HG02970 (cell line): Measurements from ENCODE around the gene OBP2B.
"Not testable (repeated sequence)": the region's sequence is repeated elsewhere in the genome, so short reads cannot be mapped to it uniquely, and the experiment has no call there.

Experiments
- ATAC-seq: cut with Tn5 transposase; IDR thresholded peaks from one replicate; pipeline ENCODE4 v1.9.1; 2021; ENCODE audit warnings: mild to moderate bottlenecking, moderate library complexity, moderate number of reproducible peaks; ENCODE audit not compliant: unreplicated experiment, low FRiP score

OBP2B gene, protein sequence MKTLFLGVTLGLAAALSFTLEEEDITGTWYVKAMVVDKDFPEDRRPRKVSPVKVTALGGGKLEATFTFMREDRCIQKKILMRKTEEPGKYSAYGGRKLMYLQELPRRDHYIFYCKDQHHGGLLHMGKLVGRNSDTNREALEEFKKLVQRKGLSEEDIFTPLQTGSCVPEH

DNA sequence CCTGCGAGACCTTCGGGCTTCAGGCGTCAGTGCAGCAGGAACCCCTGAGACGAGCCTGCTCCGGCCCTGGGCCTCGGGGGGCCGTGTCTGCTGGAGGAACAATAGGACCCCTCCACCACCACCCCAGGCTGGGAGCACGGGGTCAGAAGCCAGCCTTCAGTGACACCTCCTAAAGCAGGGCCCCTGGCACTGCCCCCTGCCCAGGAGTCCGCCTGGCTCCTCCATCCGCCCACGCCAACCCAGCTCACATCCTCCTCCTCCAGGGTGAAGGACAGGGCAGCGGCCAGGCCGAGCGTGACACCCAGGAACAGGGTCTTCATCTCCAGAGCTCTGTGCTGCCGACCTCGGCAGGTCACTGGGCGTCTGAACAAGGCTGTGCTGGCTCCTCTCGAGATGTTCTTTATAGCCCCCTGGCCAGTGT, at the start of gene OBP2B:
TSS of gene OBP2B (minus strand) at position 371 of the 421 bp plus-strand sequence. CDS start at position 320, 51 bp downstream.
- ATAC-seq, result not testable (repeated sequence)

DNA sequence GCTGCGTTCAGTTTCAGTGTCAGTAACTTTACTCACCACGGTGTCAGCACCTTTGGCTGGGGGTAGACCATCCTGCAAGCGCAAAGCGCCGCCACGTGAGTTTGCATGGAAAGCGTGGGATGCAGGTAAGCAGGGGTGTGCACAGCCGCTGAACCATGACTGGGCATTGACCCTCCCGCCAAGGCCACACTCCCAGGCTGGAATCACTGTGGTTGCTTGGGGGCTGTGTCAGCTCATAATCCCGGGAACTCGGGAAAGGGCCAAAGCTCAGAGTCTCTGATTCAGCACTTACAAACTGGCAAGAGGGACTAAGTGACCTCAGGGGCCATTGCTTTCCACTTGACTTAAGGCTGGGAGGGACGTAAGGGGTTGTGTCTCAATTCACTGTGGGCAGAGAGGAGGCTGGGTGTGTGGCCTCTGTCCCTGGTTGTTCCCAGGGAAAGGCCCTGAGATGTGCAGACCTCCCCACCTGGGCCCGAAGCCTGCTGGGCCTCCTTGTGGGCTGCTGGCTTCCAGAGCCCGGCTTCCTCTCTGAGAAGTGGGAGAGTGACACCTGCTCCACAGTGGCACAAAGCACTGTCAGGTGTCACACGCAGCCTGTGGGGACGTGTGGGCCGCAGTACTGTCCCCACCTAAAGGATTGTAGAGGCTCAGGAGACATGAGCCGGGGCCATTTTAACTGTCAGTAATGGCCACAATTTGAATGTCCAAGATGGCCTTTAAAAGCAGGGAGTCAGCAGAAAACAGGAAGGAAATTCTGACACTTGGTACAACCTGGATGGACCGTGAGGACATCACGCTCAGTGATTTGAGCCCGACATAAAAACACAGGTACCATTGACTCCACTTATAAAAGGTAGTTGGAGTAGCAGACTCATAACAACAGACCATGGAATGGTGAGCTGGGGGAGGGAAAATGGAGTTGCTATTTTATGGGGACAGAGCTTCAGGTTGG, 49.3 kb upstream of the OBP2B start:
- no peak for ATAC-seq

DNA sequence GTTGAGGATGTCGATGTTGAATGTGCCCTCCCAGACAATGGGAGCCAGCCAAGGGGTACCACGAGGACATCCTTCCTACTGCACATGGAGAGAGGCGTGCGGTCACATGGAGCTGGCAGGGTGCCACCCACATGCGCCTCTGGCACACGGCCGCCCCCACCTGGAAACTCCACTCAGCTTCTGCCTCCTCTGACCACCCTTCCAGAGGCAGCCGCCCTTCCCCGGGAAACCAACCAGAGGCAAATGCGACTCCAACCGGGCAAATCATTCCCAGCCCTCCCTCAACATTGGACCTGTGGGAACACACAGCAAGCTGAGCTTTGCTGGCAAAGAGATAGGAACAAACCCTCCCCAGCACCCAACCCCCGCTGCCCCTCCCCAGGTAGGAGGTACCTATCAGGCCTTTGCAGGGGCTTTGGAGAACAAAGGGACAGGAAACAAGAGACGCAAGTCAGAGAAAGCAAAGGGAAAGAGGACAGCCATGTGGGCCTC, 48.5 kb upstream of the OBP2B start:
- no peak for ATAC-seq

DNA sequence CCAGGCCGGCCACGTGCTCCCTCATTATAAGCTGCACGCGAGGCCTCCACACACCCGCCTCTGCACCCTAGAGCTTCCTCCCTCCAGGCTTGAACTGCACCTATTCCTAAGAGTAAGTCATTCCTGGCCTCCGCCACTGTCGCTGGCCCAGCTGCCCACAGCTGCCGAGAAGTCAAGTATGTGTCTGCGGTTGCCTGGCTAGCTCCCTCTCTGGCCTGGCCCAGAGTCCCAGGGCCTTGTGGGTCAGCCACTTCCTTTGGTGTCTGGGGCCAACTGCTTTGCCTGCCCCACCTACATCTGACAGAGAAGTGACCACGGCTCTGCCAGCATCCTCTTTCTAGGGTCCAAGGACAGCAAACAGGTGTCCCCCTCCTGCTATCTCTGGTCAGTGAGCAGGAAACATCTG, 47.6 kb upstream of the OBP2B start:
- ATAC-seq, result no peak

DNA sequence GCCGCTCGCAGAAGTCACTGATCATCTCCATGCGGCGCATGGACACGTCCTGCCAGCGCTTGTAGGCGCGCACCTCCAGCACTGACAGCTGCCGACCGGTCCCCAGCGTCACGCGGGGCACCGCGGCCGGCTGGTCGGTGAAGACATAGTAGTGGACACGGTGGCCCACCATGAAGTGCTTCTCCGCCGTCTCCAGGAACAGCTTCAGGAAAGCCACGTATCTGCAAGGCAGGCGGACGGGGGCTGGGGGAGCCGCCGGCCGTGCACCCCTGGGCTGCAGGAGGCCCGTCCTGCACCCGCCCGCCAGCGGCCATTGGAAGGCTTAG, 47.0 kb upstream of the OBP2B start:
- ATAC-seq, result no peak

DNA sequence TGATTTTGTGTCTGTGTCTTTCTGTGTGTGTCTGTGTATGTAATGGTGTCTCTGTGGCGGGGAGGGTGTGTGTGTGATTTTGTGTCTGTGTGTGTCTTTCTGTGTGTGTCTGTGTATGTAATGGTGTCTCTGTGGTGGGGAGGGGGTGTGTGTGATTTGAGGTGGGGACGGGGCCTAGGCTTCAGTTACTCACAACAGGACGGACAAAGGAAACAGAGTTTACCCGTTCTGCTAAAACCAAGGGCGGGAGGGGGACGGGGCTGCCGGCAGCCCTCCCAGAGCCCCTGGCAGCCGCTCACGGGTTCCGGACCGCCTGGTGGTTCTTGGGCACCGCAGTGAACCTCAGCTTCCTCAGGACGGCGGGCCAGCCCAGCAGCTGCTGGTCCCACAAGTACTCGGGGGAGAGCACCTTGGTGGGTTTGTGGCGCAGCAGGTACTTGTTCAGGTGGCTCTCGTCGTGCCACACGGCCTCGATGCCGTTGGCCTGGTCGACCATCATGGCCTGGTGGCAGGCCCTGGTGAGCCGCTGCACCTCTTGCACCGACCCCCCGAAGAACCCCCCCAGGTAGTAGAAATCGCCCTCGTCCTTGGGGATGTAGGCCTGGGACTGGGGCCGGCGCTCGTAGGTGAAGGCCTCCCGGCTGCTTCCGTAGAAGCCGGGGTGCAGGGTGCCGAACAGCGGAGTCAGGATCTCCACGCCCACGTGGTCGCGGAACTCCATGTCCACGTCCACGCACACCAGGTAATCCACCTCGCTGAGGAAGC, 46.5 kb upstream of the OBP2B start:
- ATAC-seq, result no peak

DNA sequence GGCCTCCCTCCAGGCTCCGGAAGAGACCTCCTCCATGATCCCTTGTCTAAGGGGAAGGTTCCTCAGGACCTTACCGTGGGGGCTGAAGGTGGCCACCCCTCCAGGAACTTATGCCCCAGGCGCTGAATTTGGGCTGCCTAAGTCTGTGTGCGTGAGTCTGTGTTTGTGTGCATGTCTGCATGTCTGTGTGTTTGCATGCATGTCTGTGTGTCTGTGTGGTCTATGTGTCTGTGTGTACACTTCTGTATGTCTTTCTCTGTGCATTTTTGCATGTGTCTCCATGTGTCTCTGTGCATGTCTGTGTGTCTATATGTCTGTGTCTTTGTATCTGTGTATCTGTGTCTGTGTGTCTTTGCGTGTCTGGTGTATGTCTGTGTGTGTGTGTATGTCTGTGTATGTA, 45.4 kb upstream of the OBP2B start:
- ATAC-seq, result no peak

DNA sequence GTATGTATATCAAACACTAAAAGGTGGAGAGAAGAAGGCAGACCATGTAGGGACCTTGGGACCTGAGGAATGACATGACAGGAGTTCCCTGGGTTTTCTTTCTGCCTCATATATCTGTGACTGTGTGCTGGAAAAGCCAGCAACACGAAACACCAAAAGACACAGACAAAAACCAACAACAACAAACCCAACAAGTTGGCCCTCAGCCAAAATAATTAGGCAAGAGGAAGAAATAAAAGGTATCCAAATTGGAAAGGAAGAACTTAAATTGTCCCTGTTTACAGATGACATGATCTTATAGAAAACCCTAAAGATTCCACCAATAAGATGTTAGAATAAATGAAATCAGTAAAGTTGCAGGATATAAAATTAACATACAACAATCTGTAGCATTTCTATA, 44.2 kb upstream of the OBP2B start:
- no peak for ATAC-seq

DNA sequence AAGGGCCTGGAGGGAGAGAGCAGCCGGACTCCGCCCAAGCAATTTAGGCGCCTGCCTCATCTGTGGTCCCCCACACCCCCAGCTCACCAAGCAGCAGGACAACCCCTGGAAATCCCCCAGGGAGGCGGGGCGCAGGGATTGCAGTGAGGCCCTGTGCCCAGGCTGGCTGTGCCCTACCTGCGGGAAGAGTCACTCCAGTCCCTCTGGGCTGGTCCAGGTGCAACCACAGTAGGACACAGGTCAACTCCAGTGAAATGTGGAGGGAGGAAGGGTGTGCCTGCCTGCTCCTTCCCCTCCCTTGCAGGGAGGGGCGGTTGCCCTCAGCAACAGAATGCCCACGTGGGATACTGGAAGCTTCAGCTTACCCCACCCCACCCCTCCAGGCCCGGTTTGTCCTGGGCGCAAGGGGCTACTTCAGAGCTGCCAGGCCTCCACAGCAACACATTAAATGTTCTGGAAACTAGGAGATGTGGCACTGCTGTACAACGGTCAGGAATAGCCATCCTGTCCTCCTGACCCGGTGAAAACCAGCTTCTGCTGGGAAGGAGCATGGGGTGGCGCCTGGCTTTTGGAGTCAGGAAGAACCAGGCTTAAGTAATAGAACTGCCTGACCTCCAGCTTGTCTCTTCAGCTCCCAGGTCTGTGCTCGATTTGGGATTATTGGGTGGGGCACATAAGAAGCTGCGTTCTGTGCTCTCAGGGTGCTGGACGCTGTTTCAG, 43.4 kb upstream of the OBP2B start:
- no peak for ATAC-seq

DNA sequence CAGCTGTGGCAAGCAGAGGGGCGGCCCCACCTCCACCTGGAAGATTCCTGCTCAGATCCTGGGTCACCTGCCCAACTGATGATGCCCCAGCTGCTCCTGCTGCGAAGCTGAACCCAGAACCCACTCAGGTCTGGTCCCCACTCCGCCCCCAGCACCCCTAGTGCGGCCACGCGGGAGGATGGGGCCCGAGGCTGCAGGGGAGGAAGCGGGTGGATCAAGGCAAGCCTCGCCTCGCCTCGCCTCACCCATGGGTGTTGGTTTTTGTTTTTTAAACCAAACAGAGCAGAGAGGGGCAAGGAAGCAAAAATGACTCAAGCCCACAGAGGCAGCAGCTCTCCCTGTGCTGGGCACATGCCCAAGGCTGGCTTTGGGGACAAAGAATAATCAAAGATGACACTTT, 42.7 kb upstream of the OBP2B start:
- no peak for ATAC-seq

DNA sequence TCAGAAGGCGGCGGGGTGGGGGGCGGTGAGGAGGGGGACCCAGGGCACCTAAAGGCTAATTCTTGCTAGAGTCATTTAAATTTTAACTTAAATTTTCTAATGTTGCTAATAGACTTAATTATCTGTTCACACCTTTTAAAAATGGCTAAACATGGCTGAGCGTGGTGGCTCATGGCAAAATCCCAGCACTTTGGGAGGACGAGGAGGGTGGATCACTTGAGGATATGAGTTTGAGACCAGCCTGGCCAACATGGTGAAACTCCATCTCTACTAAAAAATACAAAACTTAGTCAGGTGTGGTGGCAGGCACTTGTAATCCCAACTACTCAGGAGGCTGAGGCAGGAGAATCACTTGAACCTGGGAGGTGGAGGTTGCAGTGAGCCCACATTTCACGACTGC, 42.2 kb upstream of the OBP2B start:
- ATAC-seq, result not testable (repeated sequence)

DNA sequence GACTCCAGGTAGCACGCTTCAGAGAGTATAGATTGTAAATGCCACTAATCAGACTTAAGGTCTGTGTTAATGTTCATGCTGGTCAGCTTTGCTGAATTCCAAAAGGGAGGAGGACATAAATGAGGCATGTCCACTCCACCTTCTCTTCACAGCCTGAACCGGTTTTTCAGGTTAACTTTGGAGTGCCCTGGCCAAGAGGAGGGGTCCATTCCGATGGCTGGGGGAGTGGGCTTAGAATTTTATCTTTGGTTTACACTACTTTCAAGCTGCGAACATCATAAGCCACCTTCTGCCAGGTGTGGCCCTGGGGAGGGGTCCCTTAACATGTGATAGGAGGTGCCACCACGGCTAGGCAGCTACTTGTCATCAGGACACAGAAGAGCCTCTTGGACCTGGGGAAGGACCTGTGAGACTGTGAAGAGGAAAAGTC, 41.7 kb upstream of the OBP2B start:
- ATAC-seq, result no peak

DNA sequence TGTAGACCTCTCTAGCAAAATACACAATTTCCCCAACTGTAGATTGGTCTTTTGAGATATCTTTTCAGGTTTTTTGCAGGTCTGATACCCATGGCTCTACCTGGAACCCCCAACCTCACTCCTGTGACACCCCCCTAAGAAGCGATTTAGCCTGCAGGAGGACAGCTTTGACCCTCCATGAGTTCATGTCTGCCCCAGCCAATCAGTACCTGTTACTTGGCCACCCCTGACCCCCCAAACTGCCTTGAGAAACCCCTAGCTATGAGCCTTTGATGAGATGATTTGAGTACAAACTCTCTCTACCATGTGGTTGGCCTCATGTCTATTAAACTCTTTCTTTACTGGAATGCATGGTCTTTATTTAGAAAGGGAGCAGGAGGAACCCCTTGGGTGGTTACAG, 40.3 kb upstream of the OBP2B start:
- ATAC-seq, result no peak

DNA sequence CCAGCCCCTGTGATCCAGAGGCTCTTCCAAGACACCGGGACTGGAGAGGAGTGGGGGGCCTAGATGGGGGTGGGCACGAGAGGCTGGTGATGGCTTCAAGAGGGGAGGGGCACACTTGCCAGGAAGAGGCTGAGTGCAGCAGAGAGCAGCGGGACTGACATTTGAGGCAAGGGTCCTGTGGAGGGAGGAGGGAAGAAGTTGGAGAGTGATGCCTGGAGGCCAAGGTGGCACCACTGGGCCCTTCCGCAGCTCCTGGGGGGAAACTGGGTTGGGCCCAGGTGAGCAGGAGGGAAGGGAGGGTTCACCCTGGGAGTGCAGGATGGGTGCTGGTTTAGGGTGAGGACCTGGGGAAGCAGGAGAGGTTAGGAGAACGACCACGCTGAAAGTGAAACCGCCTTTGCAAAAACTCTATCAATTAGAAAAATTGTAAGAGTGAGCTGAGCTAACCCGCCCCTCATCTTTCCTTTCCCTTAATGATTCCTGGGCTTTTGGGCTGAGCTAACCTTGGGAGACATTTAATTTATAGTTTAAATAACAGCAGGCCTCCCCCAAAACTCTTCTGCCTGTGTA, 39.8 kb upstream of the OBP2B start:
- no peak for ATAC-seq

DNA sequence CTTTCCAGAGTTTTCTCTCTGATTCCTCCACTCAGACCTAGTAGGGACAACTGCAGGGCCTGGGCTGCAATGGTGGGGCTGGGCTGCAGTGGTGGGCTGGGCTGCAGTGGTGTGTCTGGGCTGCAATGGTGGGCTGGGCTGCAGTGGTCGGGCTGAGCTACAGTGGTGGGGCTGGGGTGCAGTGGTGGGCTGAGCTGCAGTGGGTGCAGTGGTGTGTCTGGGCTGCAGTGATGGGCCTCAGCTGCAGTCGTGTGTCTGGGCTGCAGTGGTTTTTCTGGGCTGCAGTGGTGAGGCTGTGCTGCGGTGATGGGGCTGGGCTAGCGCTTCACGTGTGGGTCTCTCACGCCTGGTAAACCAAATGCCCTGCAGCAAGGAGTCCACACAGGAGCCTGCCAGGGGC, 38.6 kb upstream of the OBP2B start:
- ATAC-seq, result no peak

DNA sequence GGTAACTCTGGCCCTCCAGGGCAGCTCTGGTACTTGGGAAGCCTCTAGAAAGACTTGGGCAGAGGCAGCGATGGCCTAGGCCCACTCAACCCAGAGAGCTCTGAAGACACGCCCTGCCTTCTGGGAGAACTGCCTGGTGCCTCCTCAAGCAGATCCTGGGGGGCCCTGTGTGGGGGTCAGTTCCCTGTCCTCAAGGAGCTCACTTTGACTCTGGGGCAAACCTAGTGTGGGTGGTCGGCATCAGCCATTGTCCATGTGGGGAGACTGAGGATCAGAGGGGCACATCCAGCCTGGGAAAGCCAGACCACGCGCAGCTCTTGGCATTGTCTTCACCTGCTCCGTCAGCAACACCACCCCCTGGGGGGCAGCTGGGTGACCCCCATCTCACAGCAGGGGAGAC, 37.9 kb upstream of the OBP2B start:
- ATAC-seq, result no peak

DNA sequence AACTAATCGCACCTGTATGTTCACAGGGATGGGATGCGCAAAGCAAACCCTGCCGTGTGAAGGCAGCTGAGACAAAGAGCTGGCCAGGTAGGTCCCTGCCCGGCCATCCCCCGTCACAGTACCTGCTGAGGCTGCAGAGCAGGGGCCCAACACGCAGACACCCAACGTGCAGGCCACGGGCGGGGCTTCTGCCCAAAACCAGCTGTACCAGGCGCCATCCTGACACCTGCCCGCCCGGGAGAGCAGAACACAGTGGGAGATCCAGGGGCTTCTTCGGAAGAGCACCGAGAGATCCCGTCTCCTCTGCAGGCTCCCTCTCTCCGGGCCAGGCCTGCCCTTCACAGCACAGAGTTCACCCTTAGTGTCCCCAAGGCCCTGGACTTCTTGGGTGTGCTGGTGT, 37.5 kb upstream of the OBP2B start:
- no peak for ATAC-seq

DNA sequence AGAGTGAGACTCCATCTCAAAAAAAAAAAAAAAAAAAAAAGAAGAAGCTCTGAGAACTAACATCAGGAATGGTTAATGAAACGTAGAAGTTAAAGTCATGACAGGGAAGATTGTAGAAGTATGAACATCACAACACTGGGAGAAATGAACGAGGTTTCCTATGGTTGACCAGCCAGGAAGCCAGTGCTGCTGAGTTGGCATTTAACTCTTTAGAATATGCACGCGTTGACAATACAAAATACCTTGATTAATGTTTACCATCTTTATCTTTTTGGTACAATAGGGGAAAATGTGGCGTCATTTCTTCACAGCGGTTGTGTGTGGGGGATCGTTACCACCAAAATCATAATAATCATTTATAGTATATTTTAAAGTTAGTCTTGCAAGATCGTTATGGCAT, 33.9 kb upstream of the OBP2B start:
- no peak for ATAC-seq

DNA sequence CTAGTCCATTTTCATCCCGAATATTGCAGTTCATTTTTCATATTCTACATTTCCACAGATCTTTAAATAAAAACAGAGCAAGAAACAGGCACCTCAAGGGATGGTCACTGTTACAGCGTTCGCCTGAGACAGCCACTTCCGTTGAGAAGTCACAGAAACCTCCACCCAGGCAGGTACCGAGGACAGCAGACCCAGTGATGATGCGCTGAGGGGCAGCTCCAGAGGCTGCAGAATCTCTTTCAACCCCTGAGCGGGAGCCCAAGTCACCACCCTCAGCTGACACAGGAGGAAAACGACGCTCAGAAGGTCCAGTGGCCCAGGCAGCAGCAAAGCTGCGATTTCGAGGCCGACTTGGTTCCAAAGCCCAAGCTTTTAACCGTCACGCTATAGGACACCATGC, 33.2 kb upstream of the OBP2B start:
- ATAC-seq, result no peak

DNA sequence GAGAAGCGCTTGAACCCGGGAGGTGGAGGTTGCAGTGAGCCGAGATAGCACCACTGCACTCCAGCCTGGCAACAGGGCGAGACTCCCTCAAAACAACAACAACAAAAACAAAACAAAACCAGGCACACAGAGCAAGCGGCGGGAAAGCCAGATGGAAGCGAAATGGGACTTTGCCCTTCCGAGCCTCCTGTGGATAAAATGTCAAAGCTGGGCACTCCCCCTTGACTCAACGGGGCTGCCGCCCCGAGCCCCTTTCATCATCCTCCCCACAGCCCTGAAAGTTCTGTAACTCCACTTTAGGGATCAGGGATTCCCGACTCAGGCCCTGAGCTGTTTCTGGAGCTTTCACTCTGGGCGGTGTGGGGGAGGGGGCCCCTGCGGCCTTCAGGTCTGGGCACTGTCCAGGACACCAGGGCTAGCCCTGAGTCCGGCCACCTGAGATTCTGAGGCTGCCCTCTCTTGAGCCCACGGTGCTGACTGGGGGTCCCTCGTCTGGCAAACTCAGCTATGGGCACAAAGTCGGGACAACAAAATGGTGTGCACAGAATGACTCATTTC, 30.6 kb upstream of the OBP2B start:
- no peak for ATAC-seq
